HepG2 (cell line): ENCODE results near the gene RHBDF2. TPM values are rescaled to one million over a fixed set of nuclear protein-coding genes. Genes with fewer than 3 reads are reported as not detected.
A peak's percentile ranks its signal among the peaks of the same experiment; 100 is the strongest.

ENCODE experiments used
- ATRX ChIP-seq: sonication (generic); formaldehyde crosslinking; IDR thresholded peaks from 2 replicates; pipeline ENCODE4 v1.4.0; 2020; ENCODE audit warnings: missing genetic modification reagents, borderline replicate concordance
- ELF4 ChIP-seq: sonication (generic); formaldehyde crosslinking; IDR thresholded peaks from 2 replicates; pipeline ENCODE4 v1.5.0; 2020; ENCODE audit warnings: missing genetic modification reagents, mild to moderate bottlenecking, moderate library complexity, borderline replicate concordance
- HIC2 ChIP-seq: sonication (generic); formaldehyde crosslinking; IDR thresholded peaks from 2 replicates; pipeline ENCODE4 v1.9.0; 2022; ENCODE audit warnings: low read depth, missing genetic modification reagents
- HNRNPLL ChIP-seq: fragments of 200-400 bp; formaldehyde crosslinking; IDR thresholded peaks from 2 replicates; pipeline ENCODE4 v1.6.1; 2017; ENCODE audit warnings: mild to moderate bottlenecking, low read depth, low read length; ENCODE audit not compliant: poor library complexity, severe bottlenecking
- MTF2 ChIP-seq: sonication (generic); formaldehyde crosslinking; IDR thresholded peaks from 2 replicates; pipeline ENCODE4 v1.5.0; 2020; ENCODE audit warnings: missing genetic modification reagents, borderline replicate concordance
- SIN3A ChIP-seq: IDR thresholded peaks from 2 replicates; pipeline ENCODE4 v1.6.1; 2011; ENCODE audit warnings: low read depth, mild to moderate bottlenecking, control low read depth, low read length, borderline replicate concordance
- TARDBP ChIP-seq: sonication (generic); formaldehyde crosslinking; IDR thresholded peaks from 2 replicates; pipeline ENCODE4 v1.8.0; 2022; ENCODE audit warnings: mild to moderate bottlenecking, missing genetic modification reagents
- THAP7 ChIP-seq: sonication (generic); formaldehyde crosslinking; IDR thresholded peaks from 2 replicates; pipeline ENCODE4 v1.8.1; 2023; ENCODE audit warnings: mild to moderate bottlenecking, missing genetic modification reagents
- ZBTB26 ChIP-seq: IDR thresholded peaks from 2 replicates; pipeline ENCODE4 v1.6.1; 2016; ENCODE audit warnings: missing compliant biosample characterization, missing genetic modification reagents, borderline replicate concordance
- ZBTB46 ChIP-seq: sonication (generic); formaldehyde crosslinking; IDR thresholded peaks from 2 replicates; pipeline ENCODE4 v1.4.0; 2020; ENCODE audit warnings: mild to moderate bottlenecking, missing genetic modification reagents, borderline replicate concordance
- ZNF326 ChIP-seq: sonication (generic); formaldehyde crosslinking; IDR thresholded peaks from 2 replicates; pipeline ENCODE4 v1.4.0; 2020; ENCODE audit warnings: missing genetic modification reagents, borderline replicate concordance
- ZNF430 ChIP-seq: sonication (generic); formaldehyde crosslinking; IDR thresholded peaks from 2 replicates; pipeline ENCODE4 v1.9.0; 2021; ENCODE audit warnings: mild to moderate bottlenecking, missing genetic modification reagents
- ZNF431 ChIP-seq: sonication (generic); formaldehyde crosslinking; IDR thresholded peaks from 2 replicates; pipeline ENCODE4 v1.9.0; 2022; ENCODE audit warnings: missing genetic modification reagents, low read depth, mild to moderate bottlenecking, borderline replicate concordance
- ZNF567 ChIP-seq: sonication (generic); formaldehyde crosslinking; IDR thresholded peaks from 2 replicates; pipeline ENCODE4 v1.8.1; 2023; ENCODE audit warnings: mild to moderate bottlenecking, missing genetic modification reagents, borderline replicate concordance
- ZNF576 ChIP-seq: sonication (generic); formaldehyde crosslinking; IDR thresholded peaks from 2 replicates; pipeline ENCODE4 v1.4.0; 2020; ENCODE audit warnings: mild to moderate bottlenecking, missing genetic modification reagents
- ZNF687 ChIP-seq: sonication (generic); formaldehyde crosslinking; IDR thresholded peaks from 2 replicates; pipeline ENCODE4 v1.5.1; 2020; ENCODE audit warnings: mild to moderate bottlenecking, missing genetic modification reagents, moderate library complexity
- ZSCAN29 ChIP-seq: sonication (generic); formaldehyde crosslinking; conservative IDR thresholded peaks from 2 replicates; pipeline ENCODE4 v1.4.0; 2020; ENCODE audit warnings: mild to moderate bottlenecking, missing genetic modification reagents
- polyA plus RNA-seq, 8 experiments: library from polyadenylated mRNA; depleted of rRNA in 3 of 8; stranded (reverse) in 7 of 8; unstranded in 1 of 8; fragments of >200 nt; fragmentation: Illumina TruSeq in 4 of 8; extraction: Trizol in 4 of 8; gene quantifications; 2 replicates each; pipeline versions ENCODE4 v1.2.1 to v1.2.3, GENCODE V29; 2011 to 2016; ENCODE audit warnings: low read depth in 4 of 8, missing spikeins in 1 of 8, mixed read lengths in 1 of 8; ENCODE audit not compliant: insufficient read depth in 1 of 8
- total RNA-seq, 5 experiments: library from RNA; depleted of rRNA; stranded (reverse); fragments of >200 nt; fragmentation: Illumina TruSeq; extraction: Trizol; gene quantifications; 2 replicates each; pipeline ENCODE4 v1.2.3, GENCODE V29; 2016; ENCODE audit warnings: low read depth in 1 of 5

Gene RHBDF2
- total and polyA plus RNA-seq, 2 of the 13 experiments (the other 11 are each of a cell fraction or from before 2014, with no cell fraction given): 7.8 to 24.2 TPM

GRCh38 chr17:76452660-76453430, 48.4 kb downstream of the RHBDF2 start, which contains the start of gene UBE2O (continued):
- TF ChIP-seq ATRX (CRISPR knock-in tag) (no peak), ZSCAN29 (CRISPR knock-in tag) (0 out of 2 replicates have a peak, but pooled peaks have one; percentile 66), ELF4 (CRISPR knock-in tag) (no peak), ZNF326 (CRISPR knock-in tag) (no peak), HIC2 (CRISPR knock-in tag) (0 out of 2 replicates have a peak, but pooled peaks have one; percentile 11), TARDBP (no peak), ZNF567 (CRISPR knock-in tag) (peak; percentile 62; the same call in 1 of the 2 replicates), THAP7 (CRISPR knock-in tag) (no peak), SIN3A (peak; percentile 32; the same call in 1 of the 2 replicates), ZBTB46 (CRISPR knock-in tag) (0 out of 2 replicates have a peak, but pooled peaks have one; percentile 64), HNRNPLL (peak; percentile 74), ZBTB26 (CRISPR knock-in tag) (0 out of 2 replicates have a peak, but pooled peaks have one; percentile 11), MTF2 (CRISPR knock-in tag) (0 out of 2 replicates have a peak, but pooled peaks have one; percentile 37), ZNF576 (CRISPR knock-in tag) (no peak), ZNF431 (CRISPR knock-in tag) (peak; percentile 74; the same call in 1 of the 2 replicates), ZNF687 (CRISPR knock-in tag) (peak; percentile 93), ZNF430 (no peak)
